IMR-90 (cell line): ENCODE data around the gene FAM193B. TPM values are rescaled to one million over a fixed set of nuclear protein-coding genes. Genes with fewer than 3 reads are reported as not detected.

Experiments used
- ATAC-seq: fragments of 200-7000 bp; cut with Tn5 transposase; 2 replicates; pipeline ENCODE4 v1.9.1; 2020; ENCODE audit warnings: low read depth, mild to moderate bottlenecking, moderate library complexity
- BruUV-seq: library from RNA; stranded (reverse); fragments of 400-500 nt; replicated peaks from 2 replicates; lab custom pipeline; 2021; lab: Mats Ljungman, UMichigan
- CTCF ChIA-PET: fragments of 300-600 bp; formaldehyde crosslinking; extraction: SDS; loops from one replicate; lab custom pipeline; 2021; ENCODE audit warnings: antibody characterized with exemption; lab: Yijun Ruan, JAX
- POLR2A ChIA-PET: fragments of 300-600 bp; sonication (Branson Sonifier 250); formaldehyde crosslinking; loops from one replicate; lab custom pipeline; 2022; ENCODE audit warnings: antibody characterized with exemption; ENCODE audit not compliant: unreplicated experiment; lab: Charles Lee
- DNase-seq: peaks from one replicate; pipeline ENCODE4 v3.0.0; 2013
- H2AFZ ChIP-seq: replicated peaks from 2 replicates; pipeline ENCODE3; 2013; ENCODE audit warnings: low read length, mild to moderate bottlenecking; ENCODE audit not compliant: poor library complexity
- H2AK5ac ChIP-seq: 2 replicates; pipeline ENCODE4 v1.6.1; 2013; ENCODE audit warnings: low read depth, low read length, inconsistent platforms
- H2AK9ac ChIP-seq: replicated peaks from 2 replicates; pipeline ENCODE3; 2013; ENCODE audit warnings: mild to moderate bottlenecking, low read depth, low read length, moderate library complexity; ENCODE audit not compliant: poor library complexity
- H2BK120ac ChIP-seq: 2 replicates; pipeline ENCODE4 v1.6.1; 2013; ENCODE audit warnings: low read depth, low read length, inconsistent platforms
- H2BK15ac ChIP-seq: 3 replicates; pipeline ENCODE4 v1.6.1; 2013; ENCODE audit warnings: low read depth, low read length, inconsistent platforms
- H2BK20ac ChIP-seq: 2 replicates; pipeline ENCODE4 v1.6.1; 2013; ENCODE audit warnings: low read depth, mild to moderate bottlenecking, inconsistent platforms, low read length, moderate library complexity
- H2BK5ac ChIP-seq: 2 replicates; pipeline ENCODE4 v1.6.1; 2013; ENCODE audit warnings: mild to moderate bottlenecking, low read depth, low read length, inconsistent platforms; ENCODE audit not compliant: poor library complexity, severe bottlenecking
- H3K14ac ChIP-seq: replicated peaks from 2 replicates; pipeline ENCODE4 v1.6.1; 2013; ENCODE audit warnings: low read depth, low read length, inconsistent platforms
- H3K18ac ChIP-seq: 2 replicates; pipeline ENCODE4 v1.6.1; 2013; ENCODE audit warnings: low read depth, low read length, control low read depth
- H3K23ac ChIP-seq: 2 replicates; pipeline ENCODE4 v1.6.1; 2013; ENCODE audit warnings: low read depth, low read length, inconsistent platforms
- H3K27ac ChIP-seq: 2 replicates; pipeline ENCODE4 v1.5.1; 2013; ENCODE audit warnings: mild to moderate bottlenecking, control low read depth, low read length; ENCODE audit not compliant: insufficient read depth
- H3K27me3 ChIP-seq: 2 replicates; pipeline ENCODE4 v1.6.1; 2013; ENCODE audit warnings: low read length; ENCODE audit not compliant: control insufficient read depth, insufficient read depth
- H3K36me3 ChIP-seq: 2 replicates; pipeline ENCODE4 v1.6.1; 2013; ENCODE audit warnings: low read length, mixed read lengths; ENCODE audit not compliant: control insufficient read depth, insufficient read depth
- H3K4ac ChIP-seq: 2 replicates; pipeline ENCODE4 v1.6.1; 2013; ENCODE audit warnings: low read depth, low read length, inconsistent platforms
- H3K4me1 ChIP-seq: 2 replicates; pipeline ENCODE4 v1.6.1; 2013; ENCODE audit warnings: low read length, mixed read lengths; ENCODE audit not compliant: control insufficient read depth, insufficient read depth
- H3K4me2 ChIP-seq: 2 replicates; pipeline ENCODE4 v1.6.1; 2013; ENCODE audit warnings: low read depth, mild to moderate bottlenecking, control low read depth, low read length, moderate library complexity
- H3K4me3 ChIP-seq: 2 replicates; pipeline ENCODE4 v1.5.1; 2013; ENCODE audit warnings: low read depth, mild to moderate bottlenecking, control low read depth, low read length, moderate library complexity; ENCODE audit not compliant: insufficient read depth
- H3K56ac ChIP-seq: 2 replicates; pipeline ENCODE4 v1.6.1; 2013; ENCODE audit warnings: low read length, inconsistent platforms; ENCODE audit not compliant: insufficient read depth; ENCODE audit errors: extremely low read depth
- H3K79me1 ChIP-seq, 2 experiments: 2 replicates each; pipeline ENCODE4 v1.6.1; 2013; ENCODE audit warnings: low read length in 2 of 2, inconsistent platforms in 1 of 2, low read depth in 1 of 2
- H3K9ac ChIP-seq: 2 replicates; pipeline ENCODE4 v1.6.1; 2013; ENCODE audit warnings: low read depth, low read length, control low read depth
- H3K9me1 ChIP-seq: 2 replicates; pipeline ENCODE4 v1.6.1; 2013; ENCODE audit warnings: low read length, inconsistent platforms; ENCODE audit not compliant: insufficient read depth
- H3K9me3 ChIP-seq: 2 replicates; pipeline ENCODE4 v1.6.1; 2013; ENCODE audit warnings: low read length; ENCODE audit not compliant: control insufficient read depth, insufficient read depth
- H4K20me1 ChIP-seq: 2 replicates; pipeline ENCODE4 v1.6.1; 2013; ENCODE audit warnings: low read length, inconsistent platforms; ENCODE audit not compliant: insufficient read depth
- H4K5ac ChIP-seq: 2 replicates; pipeline ENCODE4 v1.6.1; 2013; ENCODE audit warnings: mild to moderate bottlenecking, low read depth, low read length, control low read depth
- H4K8ac ChIP-seq, 2 experiments: 2 replicates each; pipeline ENCODE4 v1.6.1; 2013; ENCODE audit warnings: low read depth in 2 of 2, low read length in 2 of 2, control low read depth in 1 of 2, inconsistent platforms in 1 of 2
- H4K91ac ChIP-seq: 2 replicates; pipeline ENCODE4 v1.6.1; 2013; ENCODE audit warnings: low read depth, low read length, inconsistent platforms; ENCODE audit not compliant: insufficient read depth
- BHLHE40 ChIP-seq: fragments of 150-350 bp; IDR thresholded peaks from 2 replicates; pipeline ENCODE4 v1.6.1; 2016; ENCODE audit warnings: mild to moderate bottlenecking, low read depth, low read length
- CEBPB ChIP-seq: IDR thresholded peaks from 2 replicates; pipeline ENCODE4 v1.6.1; 2012; ENCODE audit warnings: low read depth, low read length, improper control_type of control experiment
- CHD1 ChIP-seq: IDR thresholded peaks from 2 replicates; pipeline ENCODE4 v1.6.1; 2012; ENCODE audit warnings: low read depth, low read length, improper control_type of control experiment
- CTCF ChIP-seq: conservative IDR thresholded peaks from 2 replicates; pipeline ENCODE4 v1.5.1; 2012; ENCODE audit warnings: mild to moderate bottlenecking, low read depth, low read length, improper control_type of control experiment
- FOS ChIP-seq: fragments of 150-350 bp; IDR thresholded peaks from 2 replicates; pipeline ENCODE4 v1.6.1; 2016; ENCODE audit warnings: low read depth, low read length
- MAFK ChIP-seq: IDR thresholded peaks from 2 replicates; pipeline ENCODE4 v1.6.1; 2012; ENCODE audit warnings: low read depth, low read length, improper control_type of control experiment
- MAZ ChIP-seq: IDR thresholded peaks from 2 replicates; pipeline ENCODE4 v1.6.1; 2012; ENCODE audit warnings: low read depth, mild to moderate bottlenecking, low read length, improper control_type of control experiment, moderate library complexity, borderline replicate concordance
- MXI1 ChIP-seq: IDR thresholded peaks from 2 replicates; pipeline ENCODE4 v1.6.1; 2012; ENCODE audit warnings: low read depth, mild to moderate bottlenecking, low read length, moderate library complexity, borderline replicate concordance
- NFE2L2 ChIP-seq: fragments of 150-350 bp; IDR thresholded peaks from 2 replicates; pipeline ENCODE4 v1.6.1; 2016; ENCODE audit warnings: low read depth, mild to moderate bottlenecking, low read length
- POLR2A ChIP-seq: IDR thresholded peaks from 2 replicates; pipeline ENCODE4 v1.6.1; 2012; ENCODE audit warnings: mild to moderate bottlenecking, low read depth, low read length
- RAD21 ChIP-seq: IDR thresholded peaks from 2 replicates; pipeline ENCODE4 v1.6.1; 2012; ENCODE audit warnings: low read length, improper control_type of control experiment
- RCOR1 ChIP-seq: IDR thresholded peaks from 2 replicates; pipeline ENCODE4 v1.6.1; 2012; ENCODE audit warnings: mild to moderate bottlenecking, low read length, improper control_type of control experiment; ENCODE audit not compliant: insufficient replicate concordance
- RFX5 ChIP-seq: IDR thresholded peaks from 2 replicates; pipeline ENCODE4 v1.8.0; 2012; ENCODE audit warnings: low read depth, mild to moderate bottlenecking, low read length, moderate library complexity
- SMC3 ChIP-seq: fragments of 150-350 bp; IDR thresholded peaks from 2 replicates; pipeline ENCODE4 v1.6.1; 2016; ENCODE audit warnings: low read depth, mild to moderate bottlenecking, antibody characterized with exemption, low read length, moderate library complexity
- USF2 ChIP-seq: fragments of 150-350 bp; IDR thresholded peaks from 2 replicates; pipeline ENCODE4 v1.6.1; 2017; ENCODE audit warnings: mild to moderate bottlenecking, antibody characterized with exemption, low read length, low read depth
- WGBS, 2 experiments: methylation state at CpG; one replicate each; pipeline versions ENCODE4 v1.1.5 to v1.1.7; 2013; ENCODE audit warnings: missing lambda C conversion rate in 2 of 2; ENCODE audit not compliant: insufficient read length in 1 of 2; ENCODE audit errors: extremely low coverage in 2 of 2; 5-methylcytosine and 5-hydroxymethylcytosine counted together
- dilution Hi-C: fragments of 300-500 bp; cut with HindIII; formaldehyde crosslinking; loops from one replicate; pipeline ENCODE4 v1.14.3; 2018; ENCODE audit warnings: low sequenced_read_pairs; ENCODE audit not compliant: unreplicated experiment
- in situ Hi-C: fragments of 300-500 bp; cut with MboI; formaldehyde crosslinking; loops from 3 replicates; pipeline ENCODE4 v1.14.3; 2019; ENCODE audit warnings: low sequenced_read_pairs, inconsistent platforms, mixed read lengths
- intact Hi-C: fragments of 100-400 bp; cut with micrococcal nuclease; formaldehyde crosslinking; loops from 2 replicates; pipeline ENCODE4 v1.10.0; 2022
- polyA plus RNA-seq, 3 experiments: library from polyadenylated mRNA; depleted of rRNA; stranded (reverse); fragments of >200 nt; gene quantifications; 2 replicates each; pipeline ENCODE4 v1.2.3, GENCODE V29; 2012; ENCODE audit warnings: low replicate concordance in 1 of 3
- total RNA-seq: library from RNA; depleted of rRNA; stranded (reverse); fragments of >200 nt; gene quantifications from 2 replicates; pipeline ENCODE4 v1.2.3, GENCODE V29; 2012
- TF ChIP-seq, protein P1 (sequence below): fragments of 150-350 bp; IDR thresholded peaks from 2 replicates; pipeline ENCODE4 v1.6.1; 2016; ENCODE audit warnings: low read depth, mild to moderate bottlenecking, low read length, moderate library complexity, borderline replicate concordance

FAM193B gene
- total and polyA plus RNA-seq, 2 of the 4 experiments (the other 2 are of a cell fraction), result 9.5 to 52.2 TPM

- Histone ChIP-seq H3K23ac (no peak overlapping the region), H4K20me1 (peaks cover 63% of the 10 kb centered on the region), H3K9me1 (peaks cover 30% of the 10 kb centered on the region), H4K5ac (no peak overlapping the region), H4K91ac (no peak overlapping the region), H2BK5ac (no peak overlapping the region), H2BK15ac (no peak overlapping the region), H3K14ac (no peak overlapping the region), H3K4ac (no peak overlapping the region), H3K9ac (no peak overlapping the region), H2AFZ (no peak overlapping the region), H2BK120ac (no peak overlapping the region), H3K27me3 (no peaks in the 10 kb centered on the region), H4K8ac (no peak overlapping the region), H3K27ac (no peak overlapping the region), H2AK9ac (no peak overlapping the region), H3K4me1 (peaks cover 28% of the 10 kb centered on the region), H2BK20ac (no peak overlapping the region), H3K9me3 (no peaks in the 10 kb centered on the region), H2AK5ac (no peak overlapping the region), H3K56ac (no peak overlapping the region), H3K18ac (no peak overlapping the region), H3K79me1 (peaks cover 8 to 73% of the 10 kb centered on the region in 2 experiments), H3K4me3 (no peak overlapping the region), H3K36me3 (peaks cover 5% of the 10 kb centered on the region; the same call in 1 of the 2 replicates), H3K4me2 (no peak overlapping the region)
- intact Hi-C loops (no loop called here), in situ Hi-C loops (no loop called here), dilution Hi-C loops (no loop called here)
- no TSS peak for BruUV-seq
- TF ChIP-seq USF2, result no peak
- TF ChIP-seq SMC3, result no peak
- no peak for TF ChIP-seq NFE2L2
- TF ChIP-seq RFX5, result no peak
- no peak for TF ChIP-seq MAZ
- no peak for TF ChIP-seq MXI1
- no peak for TF ChIP-seq FOS
- no peak for TF ChIP-seq MAFK
- no peak for TF ChIP-seq CTCF
- no peak for TF ChIP-seq POLR2A
- TF ChIP-seq BHLHE40, result no peak
- no peak for TF ChIP-seq CHD1
- TF ChIP-seq RAD21, result no peak
- no peak for TF ChIP-seq CEBPB
- TF ChIP-seq, protein P1, sequence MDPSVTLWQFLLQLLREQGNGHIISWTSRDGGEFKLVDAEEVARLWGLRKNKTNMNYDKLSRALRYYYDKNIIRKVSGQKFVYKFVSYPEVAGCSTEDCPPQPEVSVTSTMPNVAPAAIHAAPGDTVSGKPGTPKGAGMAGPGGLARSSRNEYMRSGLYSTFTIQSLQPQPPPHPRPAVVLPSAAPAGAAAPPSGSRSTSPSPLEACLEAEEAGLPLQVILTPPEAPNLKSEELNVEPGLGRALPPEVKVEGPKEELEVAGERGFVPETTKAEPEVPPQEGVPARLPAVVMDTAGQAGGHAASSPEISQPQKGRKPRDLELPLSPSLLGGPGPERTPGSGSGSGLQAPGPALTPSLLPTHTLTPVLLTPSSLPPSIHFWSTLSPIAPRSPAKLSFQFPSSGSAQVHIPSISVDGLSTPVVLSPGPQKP, result no peak
- no peak for TF ChIP-seq RCOR1
- ChIA-PET CTCF (interaction anchor here (0.9 kb wide), 1 partner anchor 11 kb away, joined by 4 read pairs; no protein-coding TSS in a partner anchor), POLR2A (interaction anchor here (0.5 kb wide), 1 partner anchor 44 kb away, joined by 5 read pairs; no protein-coding TSS in a partner anchor)
- no CpG with 5 or more reads among the region's 1 CpG for WGBS, 2 experiments
- DNase-seq (no peak), ATAC-seq (no peak)
Measured at GRCh38 chr5:177550122-177550521, 4.2 kb downstream of the FAM193B start.
